Measurements from ENCODE around the gene FGF12. TPM values are rescaled to one million over a fixed set of nuclear protein-coding genes. Genes with fewer than 3 reads are reported as not detected.

The FGF12 gene
- total RNA-seq, 1 experiment from 2014 or later: 1.5 TPM

GRCh38 chr3:192277477-192277876 lies 449.9 kb downstream of the FGF12 start:
- DNase-seq (ENCODE audit: extremely low read depth, low read depth): no peak

- DNase-seq (ENCODE audit: extremely low read depth, low read depth): no peak
Measured at GRCh38 chr3:192275741-192276355, 451.5 kb downstream of the FGF12 start.

DNA sequence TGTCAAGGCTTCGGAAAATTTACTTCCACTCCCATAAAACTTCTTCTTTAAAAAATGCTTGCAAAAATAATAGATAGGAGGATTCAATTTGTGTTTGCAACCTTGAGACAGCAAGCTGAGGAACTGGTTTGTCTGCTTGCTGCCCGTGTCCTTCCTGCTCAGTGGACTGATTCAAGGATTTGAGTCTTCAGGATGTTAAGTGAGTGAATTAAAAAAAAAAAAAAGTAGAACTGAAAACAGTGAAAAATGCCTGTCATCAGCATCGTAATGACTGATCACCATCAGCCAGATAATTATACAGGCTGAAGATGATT lies 453.7 kb downstream of the FGF12 start:
- DNase-seq (ENCODE audit: extremely low read depth, low read depth): no peak

- no peak for DNase-seq (ENCODE audit: extremely low read depth, low read depth)
Measured at GRCh38 chr3:192273001-192273696, 454.2 kb downstream of the FGF12 start.

DNA sequence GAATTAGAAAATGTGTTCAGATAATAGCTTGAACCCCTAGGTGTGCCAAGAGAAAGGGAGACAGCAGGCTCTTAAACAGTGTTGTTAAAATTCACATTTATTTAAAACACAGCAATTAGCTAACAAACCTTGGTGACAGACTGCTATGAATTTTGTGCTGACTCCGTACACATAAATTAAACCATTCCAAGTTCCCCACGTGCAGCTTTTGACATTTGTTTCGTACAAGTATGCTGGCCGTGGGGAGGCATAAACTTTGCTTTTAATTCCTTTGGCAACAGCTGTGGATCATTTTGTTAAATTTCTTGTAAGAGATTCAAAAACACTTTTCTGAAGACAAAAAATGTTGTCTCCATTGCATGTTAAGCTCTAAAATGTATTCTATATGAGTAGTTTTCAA lies 465.3 kb downstream of the FGF12 start:
- DNase-seq (ENCODE audit: extremely low read depth, low read depth): no peak

DNA sequence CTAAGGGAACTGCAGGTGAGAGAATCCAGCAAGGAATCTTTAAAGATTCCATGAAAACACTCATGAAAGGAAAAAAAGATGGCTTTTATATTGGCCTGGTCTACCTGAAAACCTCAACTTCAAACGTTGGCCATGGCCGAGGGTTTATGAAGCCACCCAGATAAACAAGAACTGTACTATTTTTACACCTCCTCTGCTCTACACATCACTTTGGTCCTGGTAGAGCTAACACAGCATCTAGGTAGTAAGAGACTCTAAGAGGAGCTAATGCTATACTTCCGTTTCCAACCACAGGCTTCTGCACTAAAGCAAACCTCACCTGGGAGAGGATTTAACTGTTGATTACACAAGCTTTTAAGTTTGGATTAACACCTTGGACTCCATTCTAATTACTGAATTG lies 466.2 kb downstream of the FGF12 start:
- DNase-seq (ENCODE audit: extremely low read depth, low read depth): no peak

GRCh38 chr3:192260116-192261010 lies 467.0 kb downstream of the FGF12 start:
- DNase-seq (ENCODE audit: extremely low read depth, low read depth): no peak

- DNase-seq (ENCODE audit: extremely low read depth, low read depth): no peak
Measured at GRCh38 chr3:192259661-192260060, 467.7 kb downstream of the FGF12 start.

GRCh38 chr3:192258721-192259120 lies 468.6 kb downstream of the FGF12 start:
- DNase-seq (ENCODE audit: extremely low read depth, low read depth): no peak

DNA sequence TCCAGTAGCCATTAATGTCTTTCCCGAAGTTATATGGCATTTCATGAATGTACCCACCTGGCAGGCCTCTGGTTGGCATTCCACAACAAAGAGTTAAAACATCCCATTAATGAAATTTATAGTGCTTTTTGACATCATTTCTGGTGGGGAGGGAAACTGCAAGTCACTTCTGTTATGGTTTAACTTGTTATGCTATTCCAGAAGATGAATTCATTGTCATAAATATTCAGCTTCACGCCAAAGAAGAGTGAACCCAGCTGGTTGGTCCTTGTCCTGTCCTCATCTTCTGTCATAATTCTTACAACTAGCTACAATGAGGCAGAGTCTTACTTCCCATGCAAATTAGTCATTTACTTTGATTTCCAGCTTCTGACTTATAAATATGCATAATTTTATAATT lies 471.5 kb downstream of the FGF12 start:
- no peak for DNase-seq (ENCODE audit: extremely low read depth, low read depth)

GRCh38 chr3:192253138-192253887 lies 474.0 kb downstream of the FGF12 start:
- DNase-seq (ENCODE audit: extremely low read depth, low read depth): no peak

DNA sequence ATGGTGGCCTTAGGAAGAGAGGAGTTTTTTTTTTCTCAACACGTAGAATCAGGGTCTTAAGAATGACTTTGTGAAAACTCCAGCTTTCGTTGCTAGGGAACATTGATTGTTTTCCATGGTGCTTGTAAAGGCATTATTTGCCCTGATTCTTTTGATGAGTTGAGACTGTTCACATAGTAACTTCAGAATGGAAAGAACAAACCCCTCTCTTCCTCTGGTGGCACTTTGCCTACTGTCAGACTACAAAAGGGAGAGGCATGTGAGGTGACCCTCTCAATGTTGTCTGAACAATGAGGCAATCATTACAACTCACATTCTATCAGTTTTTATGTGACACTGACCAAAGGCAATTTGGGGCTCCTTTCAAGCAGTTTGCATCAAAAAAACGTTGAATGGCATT lies 477.8 kb downstream of the FGF12 start:
- no peak for DNase-seq (ENCODE audit: extremely low read depth, low read depth)

- DNase-seq (ENCODE audit: extremely low read depth, low read depth): no peak
Measured at GRCh38 chr3:192246847-192247559, 480.3 kb downstream of the FGF12 start.

- no peak for DNase-seq (ENCODE audit: extremely low read depth, low read depth)
Measured at GRCh38 chr3:192244591-192244990, 482.8 kb downstream of the FGF12 start.

- no peak for DNase-seq (ENCODE audit: extremely low read depth, low read depth)
Measured at GRCh38 chr3:192239956-192240355, 487.4 kb downstream of the FGF12 start.

DNA sequence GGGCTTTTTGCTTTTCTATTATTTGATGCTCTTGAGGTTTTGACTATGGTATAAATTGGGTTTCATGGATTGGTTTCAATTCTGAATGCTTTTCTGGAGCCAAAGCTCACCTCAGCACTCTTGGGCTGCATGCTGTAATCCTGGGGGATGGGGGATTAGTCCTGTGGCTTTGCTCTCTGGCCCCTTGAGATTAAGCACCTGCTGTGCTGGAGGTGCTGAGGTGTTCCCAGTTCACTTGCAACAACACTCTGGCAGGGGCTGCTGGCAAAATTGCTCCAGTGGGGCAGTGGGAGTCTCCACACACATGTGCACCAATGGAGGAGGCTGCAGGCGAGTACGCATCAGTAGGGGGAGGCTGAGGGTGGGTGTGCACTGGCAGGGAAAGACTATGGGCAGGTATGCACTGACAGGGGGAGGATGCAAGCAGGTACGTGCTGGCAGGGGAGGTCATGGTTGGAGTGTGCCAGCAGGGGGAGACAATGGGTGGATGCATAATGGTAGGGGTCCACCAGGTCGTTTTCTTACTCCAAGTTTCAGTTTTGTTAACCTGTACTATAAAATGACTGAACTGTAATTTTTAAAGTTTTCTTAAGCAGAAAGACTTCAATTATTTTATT lies 489.2 kb downstream of the FGF12 start:
- no peak for DNase-seq (ENCODE audit: extremely low read depth, low read depth)

DNA sequence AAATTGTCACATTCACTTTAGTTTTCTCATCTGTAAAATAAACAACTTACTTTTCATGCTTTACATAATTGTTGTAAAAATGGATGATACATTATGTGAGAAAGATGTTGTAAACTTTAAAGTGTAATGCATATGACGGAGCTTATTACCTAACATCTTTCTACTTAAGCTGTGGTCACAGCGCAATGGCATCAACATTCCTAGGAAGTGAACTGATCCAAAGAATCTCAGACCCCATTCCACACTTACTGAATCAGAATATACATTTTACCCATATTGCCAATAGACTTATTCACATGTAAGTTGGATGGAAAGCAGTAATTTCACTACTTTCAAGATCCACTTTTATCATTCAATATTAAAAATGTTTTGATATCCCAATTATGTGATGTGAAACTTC lies 497.5 kb downstream of the FGF12 start:
- no peak for DNase-seq (ENCODE audit: extremely low read depth, low read depth)

GRCh38 chr3:192224634-192225155 lies 502.6 kb downstream of the FGF12 start:
- no peak for DNase-seq (ENCODE audit: extremely low read depth, low read depth)

GRCh38 chr3:192223815-192224214 lies 503.5 kb downstream of the FGF12 start:
- no peak for DNase-seq (ENCODE audit: extremely low read depth, low read depth)

- DNase-seq (ENCODE audit: extremely low read depth, low read depth): no peak
Measured at GRCh38 chr3:192220915-192221314, 506.4 kb downstream of the FGF12 start.

Data from NCI-H460 (cell line).